ENCODE measurements around the gene FYCO1.

Gene FYCO1

DNA sequence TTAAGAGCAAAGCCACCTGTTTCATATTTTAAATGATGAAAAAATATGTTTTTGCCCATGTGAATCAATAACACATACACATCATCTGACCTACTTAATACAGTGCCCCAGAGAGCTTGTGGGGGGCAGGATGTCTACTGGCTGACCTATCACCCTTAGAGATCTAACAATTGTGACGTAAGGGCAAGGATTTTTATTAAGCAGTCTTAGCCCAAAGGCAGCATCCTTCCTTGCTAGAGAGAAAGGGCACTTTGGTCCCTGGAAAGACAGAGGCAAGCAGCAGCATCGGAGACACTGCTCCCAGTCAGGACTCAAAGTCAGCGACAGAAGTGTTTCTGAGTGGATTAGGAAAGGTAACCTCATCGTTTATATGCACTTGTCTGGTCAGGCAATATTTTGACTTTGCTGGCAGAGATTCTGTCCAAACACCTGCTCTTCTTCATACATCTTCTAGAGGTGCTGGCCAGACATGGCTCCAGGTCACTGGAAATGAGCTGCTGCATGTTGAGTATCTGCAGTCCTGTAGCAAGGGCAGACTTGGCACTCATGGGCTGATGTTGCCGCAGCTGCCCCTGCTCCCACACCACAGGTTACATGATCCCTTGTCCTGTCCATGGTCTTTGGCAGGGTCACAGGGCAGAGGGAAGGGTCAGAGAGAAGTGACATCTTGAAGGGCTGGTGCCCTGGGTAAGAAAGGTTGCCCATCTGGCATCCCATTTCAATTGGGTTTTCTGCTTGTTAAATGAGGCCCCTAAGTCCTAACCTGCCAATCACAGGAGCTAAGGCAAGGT is 50.6 kb downstream of the FYCO1 start:
- no peak for DNase-seq (ENCODE audit: low read depth in 2 of 3, low spot score in 1 of 3)

DNA sequence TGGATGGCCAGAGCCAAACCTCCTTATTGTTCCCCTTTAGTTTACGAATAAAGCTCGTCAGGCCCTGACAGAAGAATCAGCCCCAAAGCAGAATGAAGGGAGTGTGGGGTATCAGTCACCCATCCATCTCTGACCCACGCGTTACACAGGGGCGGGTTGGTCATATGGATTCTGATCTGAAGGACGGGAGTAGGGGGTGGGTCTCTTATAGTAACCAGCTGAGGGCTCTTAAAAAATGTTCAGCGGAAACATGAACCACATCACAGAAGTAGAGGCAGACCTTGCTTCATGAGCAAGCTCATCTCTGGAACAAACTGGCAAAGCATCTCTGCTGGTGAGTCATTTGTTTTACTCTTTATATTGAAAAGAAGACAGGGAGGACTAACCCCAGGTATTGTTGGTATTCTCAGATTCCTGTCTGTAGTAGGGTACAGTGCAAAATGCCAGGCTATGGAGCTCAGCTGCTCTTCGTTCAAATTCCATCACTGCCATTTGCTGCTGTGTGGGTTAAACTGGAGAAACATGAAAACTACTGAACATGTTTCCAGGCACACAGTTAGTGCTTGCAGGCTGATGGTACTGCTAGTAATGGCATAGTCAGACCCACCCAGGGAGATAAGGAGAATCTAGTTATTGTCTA is 52.3 kb downstream of the FYCO1 start, which contains the start of gene CXCR6:
CXCR6 (plus strand) TSS at position 258 of the 640 bp plus-strand sequence. CDS start 3,018 bp downstream, outside the sequence.
- peak; percentile 20 to 46 (median 21) for DNase-seq (ENCODE audit: low read depth in 2 of 3, low spot score in 1 of 3)

DNA sequence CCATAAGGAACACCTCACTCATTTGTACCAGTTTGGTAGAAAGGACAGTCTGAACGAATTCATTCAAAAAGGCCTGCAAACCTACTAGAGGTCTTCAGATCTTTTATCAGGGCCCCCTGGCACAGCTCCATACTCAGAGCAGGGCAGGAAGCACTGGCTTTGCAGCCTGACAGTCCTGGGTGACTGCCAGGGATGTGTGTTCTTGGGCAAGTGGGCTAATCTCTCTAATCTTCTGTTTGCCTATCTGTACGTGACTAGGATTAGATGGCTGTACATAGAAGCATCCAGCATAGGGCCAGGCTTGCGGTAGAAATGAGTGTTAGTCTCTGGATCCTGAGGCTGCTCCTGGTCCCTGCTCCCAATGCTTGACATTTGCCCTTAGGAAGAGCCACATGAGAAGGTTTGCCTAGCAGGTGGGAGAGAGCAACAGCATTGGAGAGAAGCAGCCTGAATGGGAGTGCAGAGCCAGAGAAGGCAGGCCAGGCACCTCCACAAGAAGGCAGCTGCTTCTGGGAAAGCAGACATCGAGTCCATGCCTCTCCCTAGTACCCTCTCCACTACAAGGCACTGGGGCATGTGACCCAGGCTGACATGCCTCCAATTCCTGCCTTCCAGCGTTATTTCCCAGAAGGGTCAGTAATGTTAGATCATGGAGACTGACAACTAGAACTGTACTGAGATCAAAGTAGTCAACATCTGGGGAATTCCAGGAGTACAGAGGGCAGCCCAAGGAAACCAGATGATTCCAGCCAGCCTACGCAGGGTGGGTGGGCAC is 53.4 kb downstream of the FYCO1 start:
- DNase-seq (ENCODE audit: low read depth in 2 of 3, low spot score in 1 of 3), result no peak

DNA sequence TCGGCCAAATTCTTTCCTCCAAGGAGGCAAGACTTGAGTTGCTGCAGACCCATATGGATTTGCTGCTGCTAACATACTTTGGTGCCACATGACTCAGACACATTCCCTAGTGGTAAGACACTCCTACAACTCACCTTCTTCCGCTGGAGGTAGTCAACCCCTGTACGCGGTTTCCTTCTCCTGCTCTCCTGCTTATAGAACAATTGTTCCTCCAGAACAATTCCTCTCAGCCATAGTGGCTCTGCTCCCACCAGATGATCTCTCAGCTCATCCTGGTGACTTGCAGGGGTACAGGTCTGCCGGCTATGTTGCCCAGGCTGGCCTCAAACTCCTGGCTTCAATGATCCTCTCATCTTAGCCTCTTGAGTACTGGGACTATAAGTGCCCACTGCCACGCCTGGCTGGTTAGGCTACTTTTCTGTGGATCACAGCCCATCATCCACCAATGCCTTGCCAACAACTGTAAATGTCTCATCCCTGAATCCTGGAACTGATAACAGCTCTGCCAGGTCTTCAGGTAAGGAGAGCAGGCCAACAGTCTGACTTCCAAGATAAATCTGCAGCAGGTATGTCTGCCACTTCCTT is 54.8 kb downstream of the FYCO1 start:
- DNase-seq (ENCODE audit: low read depth in 2 of 3, low spot score in 1 of 3), result no peak

DNA sequence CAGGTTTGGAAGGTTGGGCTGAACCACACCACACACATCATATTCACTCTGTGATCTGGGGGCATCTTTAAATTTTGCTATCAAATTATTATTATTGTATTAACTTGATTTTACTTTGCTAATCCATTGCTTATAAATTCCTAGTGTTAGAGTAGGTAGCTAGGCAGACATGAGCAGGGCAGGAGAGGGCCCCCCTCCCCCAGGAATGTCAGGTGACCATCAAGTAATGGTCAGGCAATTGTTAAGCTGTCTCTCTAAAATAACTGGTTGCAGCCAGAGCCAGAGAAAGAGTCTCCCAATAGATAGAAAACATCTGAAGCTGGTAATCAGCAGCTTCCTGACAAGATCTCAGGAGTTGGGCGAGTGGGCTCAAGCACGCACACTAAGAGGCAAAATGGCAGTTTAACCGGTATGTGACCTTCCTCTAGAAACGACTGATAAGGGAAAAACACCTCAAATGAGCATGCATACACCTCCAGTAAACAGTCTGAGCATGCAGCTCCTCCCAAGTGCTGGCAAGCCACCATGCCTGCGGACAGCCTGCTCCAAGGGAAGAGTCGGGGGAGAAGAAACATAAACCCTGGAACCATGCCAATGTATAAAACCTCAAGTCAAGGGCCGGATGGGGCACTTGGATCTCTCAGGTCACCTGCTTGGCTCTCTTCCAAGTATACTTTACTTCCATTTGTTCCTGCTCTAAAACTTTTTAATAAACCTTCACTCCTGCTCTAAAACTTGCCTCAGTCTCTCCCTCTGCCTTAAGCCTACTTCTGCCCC is 55.4 kb downstream of the FYCO1 start:
- DNase-seq (ENCODE audit: low read depth in 2 of 3, low spot score in 1 of 3), result no peak

DNA sequence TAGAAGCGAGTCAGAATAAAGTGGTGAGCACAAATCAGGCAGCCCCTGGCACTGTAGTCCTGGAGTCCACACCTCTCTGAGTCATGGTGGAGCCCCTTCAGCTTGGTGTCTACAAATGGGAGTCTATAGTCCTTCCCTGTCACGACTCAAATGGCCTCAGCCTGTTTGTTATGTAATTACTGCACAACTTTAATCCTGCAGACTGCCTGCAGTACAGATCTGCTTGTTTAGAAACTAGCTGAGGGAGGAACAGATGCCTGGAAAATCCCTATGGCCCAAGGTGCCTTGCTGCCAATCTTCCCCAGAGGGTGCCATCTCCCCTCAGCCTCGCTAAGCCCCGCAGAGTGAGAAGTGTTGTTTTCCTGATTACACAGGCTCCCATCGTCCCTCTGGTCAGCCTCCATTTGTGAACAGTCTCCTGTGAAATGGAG is 56.3 kb downstream of the FYCO1 start:
- no peak for DNase-seq (ENCODE audit: low read depth in 2 of 3, low spot score in 1 of 3)

DNA sequence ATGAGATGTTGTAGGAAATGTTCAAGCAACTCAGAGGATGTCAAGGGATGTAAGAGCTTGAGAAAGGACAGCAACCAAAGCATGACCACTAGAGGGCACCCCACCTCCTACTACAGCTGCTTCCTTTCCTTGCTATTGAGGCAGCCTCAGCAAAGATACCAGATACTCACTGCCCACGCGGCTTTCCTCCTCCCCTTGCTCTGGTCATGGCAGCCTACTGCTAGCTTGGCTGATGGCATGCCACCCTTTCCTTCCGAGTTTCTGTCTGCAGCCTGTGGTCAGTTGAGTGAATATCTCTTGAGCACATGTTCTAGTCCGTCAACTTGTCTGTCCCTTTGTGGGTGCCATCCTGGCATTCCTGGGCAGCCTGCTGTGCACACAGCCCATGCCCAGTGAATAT is 56.8 kb downstream of the FYCO1 start:
- DNase-seq (ENCODE audit: low read depth in 2 of 3, low spot score in 1 of 3), result peak; percentile 69 to 92 (median 82)

DNA sequence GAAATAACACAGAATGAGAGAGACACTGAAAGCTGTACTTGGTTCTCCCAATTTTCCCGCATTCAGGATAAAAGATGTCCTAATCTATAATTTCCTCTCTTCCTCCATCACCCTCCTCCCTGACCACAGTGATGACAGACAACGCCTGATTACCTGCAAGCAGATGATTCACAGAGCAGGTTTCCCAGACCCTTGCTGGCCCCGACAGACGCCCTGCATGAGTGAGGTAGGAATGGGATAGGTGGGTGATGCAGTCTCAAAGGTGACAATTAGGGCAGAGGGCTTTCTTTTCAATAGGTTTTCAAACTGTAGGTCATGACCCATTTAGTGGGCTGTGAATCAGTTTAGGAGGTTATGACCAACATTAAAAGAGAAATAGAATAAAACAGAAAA is 57.6 kb downstream of the FYCO1 start:
- DNase-seq (ENCODE audit: low read depth in 2 of 3, low spot score in 1 of 3), result no peak

DNA sequence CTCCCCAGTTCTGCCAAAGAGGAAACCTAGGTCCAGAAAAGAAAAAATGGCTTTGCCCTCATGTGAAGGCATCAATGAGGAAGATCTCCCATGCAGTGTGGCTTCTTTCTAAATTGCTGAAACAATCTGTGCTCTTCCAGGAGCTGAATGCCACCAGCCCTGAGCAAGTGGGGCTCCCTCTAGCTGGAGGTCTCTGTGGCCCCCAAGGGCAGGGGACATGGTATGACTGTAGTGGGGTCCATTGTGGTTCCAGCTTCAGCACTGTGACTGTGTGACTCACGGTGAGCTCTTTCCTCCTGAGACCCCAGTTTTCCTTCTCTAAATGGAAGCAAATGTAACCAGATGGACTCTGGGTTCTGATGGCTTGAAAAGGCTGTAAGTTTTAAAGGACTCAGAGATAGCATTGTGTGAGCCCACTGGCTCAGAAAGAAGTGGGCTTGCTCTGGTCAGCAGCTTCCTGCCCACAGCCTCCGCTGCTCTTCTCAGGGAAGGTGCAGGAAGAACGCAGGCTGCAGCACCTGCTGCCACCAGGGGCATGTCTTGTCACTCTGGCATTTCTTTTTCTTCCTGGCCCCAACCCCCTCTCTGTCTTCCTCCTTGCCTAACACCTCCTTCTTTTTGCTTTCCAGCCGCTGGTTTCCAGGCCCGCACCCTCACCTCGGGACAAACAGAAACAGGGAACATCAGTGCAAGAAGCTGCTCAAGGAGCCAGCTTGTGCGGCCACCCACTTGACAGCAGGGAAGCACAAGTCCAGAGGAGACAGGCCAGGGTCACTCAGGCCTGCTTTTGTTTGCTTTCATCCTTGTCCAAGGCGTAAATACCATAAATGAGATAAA is 58.2 kb downstream of the FYCO1 start:
- DNase-seq (ENCODE audit: low read depth in 2 of 3, low spot score in 1 of 3), result no peak

DNA sequence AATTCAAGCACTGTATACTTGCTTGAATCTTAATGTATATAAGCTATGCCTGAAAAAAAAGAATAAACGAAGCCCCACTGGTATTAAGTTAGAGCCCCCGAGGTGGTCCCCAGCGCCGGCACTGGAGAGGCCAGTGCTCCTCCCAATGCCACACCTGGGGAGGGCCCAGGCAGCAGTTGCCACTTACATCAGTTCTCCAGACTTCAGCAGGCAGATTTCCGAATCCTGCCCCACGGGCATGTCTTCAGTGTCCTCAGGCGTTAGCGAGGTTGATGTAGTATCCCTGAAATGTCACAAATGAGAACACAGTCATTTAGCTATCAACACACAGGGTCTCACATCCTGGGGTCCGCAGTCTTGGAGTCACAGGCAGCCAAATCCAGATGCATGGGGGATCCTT is 59.4 kb downstream of the FYCO1 start:
- no peak for DNase-seq (ENCODE audit: low read depth in 2 of 3, low spot score in 1 of 3)

DNA sequence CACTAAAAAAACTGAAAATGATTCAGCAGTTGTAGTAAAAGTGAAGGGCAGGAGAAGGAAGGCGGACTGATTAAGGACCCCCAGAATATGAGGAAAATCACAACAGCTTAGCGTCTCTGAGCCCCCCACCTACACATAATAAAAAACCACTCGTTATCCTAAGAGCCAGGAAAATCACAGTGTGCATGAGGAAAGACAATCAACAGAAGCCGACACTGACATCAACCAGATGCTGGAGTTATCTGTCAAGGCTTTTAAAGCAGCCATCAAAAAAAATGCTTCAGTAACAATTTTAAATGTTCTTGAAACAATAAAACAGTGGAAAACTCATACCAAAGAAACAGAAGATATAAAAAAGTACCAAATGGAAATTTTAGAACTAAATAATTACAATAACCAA is 62.0 kb downstream of the FYCO1 start:
- DNase-seq (ENCODE audit: low read depth in 2 of 3, low spot score in 1 of 3), result no peak

DNA sequence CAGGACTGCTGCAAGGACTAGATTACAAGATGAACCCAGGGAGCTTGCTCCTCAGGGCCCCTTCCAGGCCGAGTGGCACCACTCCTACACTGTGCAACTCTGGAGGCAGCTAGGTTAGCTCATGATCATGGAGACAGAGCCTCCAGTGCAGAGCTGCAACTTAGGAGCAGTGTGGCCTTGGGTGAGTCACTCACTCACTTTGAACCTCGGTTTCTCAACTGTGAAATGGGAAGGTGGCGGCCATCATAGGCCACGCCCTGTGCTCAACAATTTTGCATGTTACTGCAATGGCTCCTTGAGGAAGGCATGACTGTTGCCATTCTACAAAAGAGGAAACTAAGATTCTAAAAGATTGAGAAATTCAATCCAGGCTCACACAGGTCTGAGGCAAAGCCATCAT is 63.5 kb downstream of the FYCO1 start:
- no peak for DNase-seq (ENCODE audit: low read depth in 2 of 3, low spot score in 1 of 3)

DNA sequence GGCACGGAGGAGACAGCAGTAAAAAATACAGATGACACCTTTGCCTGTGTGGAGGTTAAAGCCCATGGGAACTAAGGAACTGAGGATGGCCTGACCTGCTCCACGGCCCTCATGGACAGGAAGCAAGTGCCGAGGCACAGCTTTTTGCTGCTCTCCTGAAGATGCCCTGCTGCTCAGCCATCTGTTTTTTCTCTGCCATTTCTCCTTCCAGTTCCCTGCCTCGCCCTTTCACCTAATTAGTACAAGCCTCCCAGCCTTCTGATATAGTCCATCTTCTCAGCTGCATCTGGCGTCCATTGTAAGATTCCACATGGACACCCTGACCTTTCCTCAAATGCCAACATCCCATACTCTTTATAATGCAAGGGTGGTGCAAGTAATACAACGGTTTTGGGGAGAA is 64.1 kb downstream of the FYCO1 start:
- no peak for DNase-seq (ENCODE audit: low read depth in 2 of 3, low spot score in 1 of 3)

DNA sequence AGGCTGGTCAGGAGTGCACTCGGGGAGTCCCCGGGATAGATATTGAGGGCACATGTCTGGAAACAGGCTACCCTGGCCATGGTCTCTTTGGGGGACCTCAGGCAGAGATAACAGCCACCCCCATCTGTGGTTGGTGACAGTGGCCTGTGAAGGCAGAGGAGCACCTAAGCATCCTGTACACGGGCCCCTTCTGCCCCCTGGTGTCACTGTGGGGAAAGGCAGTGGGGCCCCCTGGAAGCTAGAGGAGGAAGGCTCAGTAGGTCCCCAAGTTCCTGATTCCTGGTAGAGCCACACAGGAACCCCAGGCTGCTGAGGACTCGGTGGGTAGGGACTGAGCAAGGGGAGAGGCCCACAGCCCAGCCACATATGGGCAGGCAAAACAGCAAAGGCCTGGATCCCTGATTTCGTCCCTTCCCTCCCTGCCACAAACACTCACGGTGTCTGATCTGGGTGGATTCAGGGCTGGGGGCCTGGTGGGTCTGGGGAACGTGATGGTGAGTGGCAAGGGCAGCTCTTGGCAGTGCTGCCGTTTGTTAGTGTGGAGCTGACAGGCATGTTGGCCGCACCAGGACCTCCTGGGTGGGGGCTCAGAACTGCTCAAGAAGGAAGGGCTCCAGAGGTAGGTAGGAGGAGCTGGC is 66.5 kb downstream of the FYCO1 start:
- DNase-seq (ENCODE audit: low read depth in 2 of 3, low spot score in 1 of 3), result peak; percentile 33 to 62 (median 52)

DNA sequence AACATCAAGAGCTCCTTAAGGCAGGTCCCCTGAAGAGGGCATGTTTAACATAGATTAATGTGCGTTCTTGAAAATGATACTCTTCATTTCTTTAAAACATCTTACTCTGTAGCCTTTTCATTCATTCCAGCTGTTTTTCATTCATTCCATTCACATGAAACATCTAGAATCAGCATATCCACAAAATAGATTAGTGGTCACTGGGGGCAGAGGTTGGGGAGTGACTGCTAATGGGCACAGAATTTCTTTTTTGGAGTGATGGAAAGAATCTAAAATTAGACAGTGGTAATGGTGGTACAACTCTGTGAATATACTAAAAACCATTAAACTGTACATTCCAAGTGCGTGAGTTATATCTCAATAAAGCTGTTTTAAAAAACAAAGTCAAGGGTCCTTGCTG is 67.7 kb downstream of the FYCO1 start:
- no peak for DNase-seq (ENCODE audit: low read depth in 2 of 3, low spot score in 1 of 3)

DNA sequence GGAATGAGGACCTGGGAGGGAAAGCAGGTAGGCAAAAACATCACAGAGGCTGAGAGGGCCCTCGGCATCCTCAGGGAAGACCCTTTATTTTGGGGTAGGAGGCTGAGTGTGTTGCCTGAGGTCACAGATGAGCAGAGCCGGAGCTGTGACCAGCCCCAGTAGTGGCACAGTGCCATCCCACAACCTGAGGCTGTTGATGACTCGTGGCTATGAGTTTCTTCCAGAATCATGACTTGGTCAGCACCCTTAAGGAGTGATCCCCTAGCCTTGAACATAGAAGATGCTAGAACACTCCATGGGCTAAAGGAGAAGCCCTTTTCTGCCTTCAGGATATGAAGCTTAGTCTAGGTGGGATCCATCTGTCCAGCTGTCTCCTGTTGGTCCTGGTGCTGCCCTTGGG is 71.9 kb downstream of the FYCO1 start:
- DNase-seq (ENCODE audit: low read depth in 2 of 3, low spot score in 1 of 3), result no peak

DNA sequence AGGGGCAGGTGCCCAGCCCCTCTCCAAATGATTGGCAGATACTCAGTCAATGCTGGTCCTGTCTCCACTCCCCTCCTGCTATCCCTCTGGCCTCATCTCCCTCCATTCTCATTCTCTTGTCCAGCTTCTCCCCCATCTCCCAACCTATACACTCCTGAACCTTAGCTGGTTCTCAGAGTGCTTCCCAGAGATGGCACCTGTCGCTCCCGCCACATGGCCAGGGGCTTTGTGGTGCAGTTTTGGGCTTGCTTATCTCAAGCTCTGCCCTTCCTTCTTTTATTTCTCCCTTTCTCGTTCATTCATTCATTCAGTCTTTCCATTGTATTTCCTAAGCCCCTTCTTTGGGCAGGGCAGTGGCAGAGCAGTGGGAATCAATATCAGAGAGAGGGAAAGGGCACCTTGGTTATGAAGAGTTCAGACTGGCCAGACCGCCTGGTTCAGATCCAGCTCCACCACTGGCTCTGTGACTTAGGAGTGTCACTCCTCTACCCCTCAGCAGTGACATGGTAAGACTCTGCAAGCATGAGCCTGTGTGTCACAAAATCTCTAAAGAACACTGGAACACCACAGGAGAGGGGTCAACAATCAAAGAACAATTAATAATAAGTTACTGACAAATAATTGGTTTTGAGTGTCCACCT is 72.6 kb downstream of the FYCO1 start:
- DNase-seq (ENCODE audit: low read depth in 2 of 3, low spot score in 1 of 3), result no peak

DNA sequence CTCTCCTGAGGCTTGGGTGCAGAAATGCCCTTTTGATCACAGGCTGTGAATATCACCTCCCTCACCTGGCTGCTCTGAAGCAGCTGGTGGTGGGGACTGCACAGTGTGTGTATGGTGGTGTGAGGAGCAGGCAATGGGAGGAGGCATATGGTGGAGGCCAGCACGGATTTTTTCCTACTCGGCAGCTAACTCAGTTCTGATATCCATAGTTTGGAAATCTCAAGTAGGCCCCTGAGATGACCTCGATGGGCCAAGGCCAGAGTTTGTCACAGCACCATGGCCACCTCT is 73.6 kb downstream of the FYCO1 start:
- DNase-seq (ENCODE audit: low read depth in 2 of 3, low spot score in 1 of 3), result no peak

All from stimulated activated CD4-positive, alpha-beta T cell treated with anti-CD3 and anti-CD28 coated beads, Interleukin-12 subunit alpha, Interleukin-12 subunit beta, amount 100 ng/mL, for 48 hours (primary cell).